GM10248 (cell line): ENCODE data around the gene TRPC4AP.
"Not testable (repeated sequence)": the region's sequence is repeated elsewhere in the genome, so short reads cannot be mapped to it uniquely, and the experiment has no call there.

Experiments
- CTCF ChIA-PET: fragments of 300-600 bp; sonication (Branson Sonifier 250); formaldehyde crosslinking; extraction: SDS; loops from one replicate; lab custom pipeline; 2021; ENCODE audit warnings: antibody characterized with exemption; lab: Yijun Ruan, JAX
- POLR2A ChIA-PET: fragments of 350-650 bp; sonication (Branson Sonifier 250); formaldehyde crosslinking; extraction: SDS; loops from one replicate; lab custom pipeline; 2020; ENCODE audit warnings: antibody characterized with exemption; lab: Yijun Ruan, JAX
- DNase-seq: peaks from one replicate; pipeline ENCODE4 v3.0.0; 2012; ENCODE audit errors: extremely low spot score
- TF ChIP-seq, protein P1 (sequence below): IDR thresholded peaks from 2 replicates; pipeline ENCODE4 v1.5.1; 2012; ENCODE audit warnings: mild to moderate bottlenecking, low read depth; ENCODE audit errors: extremely low read depth, missing control alignments, control extremely low read depth

TRPC4AP gene

DNA sequence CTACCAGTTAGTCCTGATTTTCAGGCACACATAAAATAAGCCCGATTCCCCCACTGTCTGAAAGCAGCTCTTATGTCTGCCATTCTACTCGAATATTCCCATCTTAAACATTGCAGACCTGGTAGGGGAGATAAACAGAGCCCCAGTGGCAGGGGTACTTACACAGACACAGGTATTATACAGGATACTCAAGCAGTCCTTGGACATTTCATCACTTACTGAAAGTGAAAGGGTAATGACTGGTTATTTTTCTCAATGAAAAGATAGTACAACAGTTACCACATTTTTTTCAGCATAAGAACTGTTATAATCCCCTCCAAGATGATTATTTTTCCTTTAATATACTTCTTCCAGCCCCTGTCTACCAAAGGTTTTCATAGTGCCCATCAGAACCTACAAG lies 37.8 kb downstream of the TRPC4AP start:
- POLR2A ChIA-PET = no interaction called here
- CTCF ChIA-PET = interaction anchor here (1.0 to 1.4 kb wide), 3 partner anchors 20 to 181 kb away, joined by 3 read pairs; no protein-coding TSS in a partner anchor
- no peak for DNase-seq
- TF ChIP-seq, protein P1, sequence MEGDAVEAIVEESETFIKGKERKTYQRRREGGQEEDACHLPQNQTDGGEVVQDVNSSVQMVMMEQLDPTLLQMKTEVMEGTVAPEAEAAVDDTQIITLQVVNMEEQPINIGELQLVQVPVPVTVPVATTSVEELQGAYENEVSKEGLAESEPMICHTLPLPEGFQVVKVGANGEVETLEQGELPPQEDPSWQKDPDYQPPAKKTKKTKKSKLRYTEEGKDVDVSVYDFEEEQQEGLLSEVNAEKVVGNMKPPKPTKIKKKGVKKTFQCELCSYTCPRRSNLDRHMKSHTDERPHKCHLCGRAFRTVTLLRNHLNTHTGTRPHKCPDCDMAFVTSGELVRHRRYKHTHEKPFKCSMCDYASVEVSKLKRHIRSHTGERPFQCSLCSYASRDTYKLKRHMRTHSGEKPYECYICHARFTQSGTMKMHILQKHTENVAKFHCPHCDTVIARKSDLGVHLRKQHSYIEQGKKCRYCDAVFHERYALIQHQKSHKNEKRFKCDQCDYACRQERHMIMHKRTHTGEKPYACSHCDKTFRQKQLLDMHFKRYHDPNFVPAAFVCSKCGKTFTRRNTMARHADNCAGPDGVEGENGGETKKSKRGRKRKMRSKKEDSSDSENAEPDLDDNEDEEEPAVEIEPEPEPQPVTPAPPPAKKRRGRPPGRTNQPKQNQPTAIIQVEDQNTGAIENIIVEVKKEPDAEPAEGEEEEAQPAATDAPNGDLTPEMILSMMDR = no peak

DNA sequence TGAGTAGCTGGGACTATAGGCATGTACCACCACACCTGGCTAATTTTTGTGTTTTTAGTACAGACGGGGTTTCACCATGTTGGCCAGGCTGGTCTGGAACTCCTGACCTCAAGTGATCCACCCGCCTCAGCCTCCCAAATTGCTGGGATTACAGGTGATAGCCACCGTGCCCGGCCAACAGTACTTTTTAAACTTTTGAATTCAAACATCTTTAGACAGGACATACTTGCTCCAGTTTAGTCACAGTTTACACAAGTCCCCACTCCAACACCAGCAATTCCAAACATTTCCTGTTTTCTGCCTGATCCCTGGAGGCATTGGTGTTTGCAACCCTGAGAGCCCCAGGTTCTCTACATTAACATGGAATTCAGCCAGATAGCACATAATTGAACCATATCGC lies 40.0 kb downstream of the TRPC4AP start:
- CTCF ChIA-PET = interaction anchor here (1.4 kb wide), 1 partner anchor 13 kb away, joined by 3 read pairs; no protein-coding TSS in a partner anchor
- DNase-seq, POLR2A ChIA-PET: not testable (repeated sequence)

DNA sequence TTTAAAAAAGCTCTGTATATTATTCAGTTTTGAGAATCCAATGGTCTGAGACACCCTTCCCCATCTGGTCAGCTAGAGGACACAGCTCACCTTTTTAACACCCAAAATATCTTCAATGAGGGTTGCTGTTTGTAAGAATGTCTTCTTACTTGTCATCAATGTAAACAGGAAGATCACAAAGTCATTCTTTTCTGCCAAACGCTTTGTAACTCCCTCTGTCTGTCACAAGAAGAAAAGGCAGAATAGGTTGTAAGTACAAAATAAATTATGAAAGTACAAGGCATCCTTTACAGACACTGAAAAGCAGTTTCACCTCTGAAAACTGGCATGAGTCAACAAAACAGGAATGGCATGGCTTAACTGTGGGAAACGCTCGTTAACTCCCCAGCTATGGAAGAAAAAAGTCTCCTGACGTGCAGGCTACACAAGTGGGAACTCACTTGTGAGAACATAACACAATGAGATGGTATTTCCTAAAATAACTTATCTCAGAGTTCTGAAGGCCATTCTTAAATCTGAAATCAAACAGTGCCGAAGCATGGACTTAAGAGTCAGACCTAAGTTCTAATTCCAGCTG lies 42.7 kb downstream of the TRPC4AP start:
- ChIA-PET POLR2A (no interaction called here), CTCF (interaction anchor here (0.8 to 2.2 kb wide), 2 partner anchors 8 to 44 kb away, joined by 3 to 6 read pairs; no protein-coding TSS in a partner anchor)
- TF ChIP-seq, protein P1 = no peak
- DNase-seq = no peak

DNA sequence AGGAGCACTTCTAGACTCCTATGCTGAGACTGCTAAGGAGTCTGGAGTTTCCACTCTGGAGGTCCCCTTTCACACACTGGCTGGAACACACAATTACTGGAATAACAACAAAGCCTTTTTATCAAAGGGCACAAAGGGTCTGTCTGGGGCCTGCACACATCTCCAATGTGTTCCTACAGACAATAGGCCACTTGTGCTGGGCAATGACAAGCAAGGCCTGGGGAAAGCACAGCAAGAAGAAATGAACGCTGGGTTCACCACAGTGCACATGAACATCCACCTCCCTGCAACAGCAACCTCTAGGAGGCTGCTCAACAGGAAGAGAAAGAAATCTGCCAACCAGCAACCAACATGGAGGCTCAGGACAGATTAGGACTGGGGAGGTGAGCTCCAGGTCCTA lies 43.9 kb downstream of the TRPC4AP start:
- ChIA-PET POLR2A (no interaction called here), CTCF (interaction anchor here (0.7 kb wide), 1 partner anchor 15 kb away, joined by 3 read pairs; no protein-coding TSS in a partner anchor)
- TF ChIP-seq, protein P1 = no peak
- DNase-seq = no peak

DNA sequence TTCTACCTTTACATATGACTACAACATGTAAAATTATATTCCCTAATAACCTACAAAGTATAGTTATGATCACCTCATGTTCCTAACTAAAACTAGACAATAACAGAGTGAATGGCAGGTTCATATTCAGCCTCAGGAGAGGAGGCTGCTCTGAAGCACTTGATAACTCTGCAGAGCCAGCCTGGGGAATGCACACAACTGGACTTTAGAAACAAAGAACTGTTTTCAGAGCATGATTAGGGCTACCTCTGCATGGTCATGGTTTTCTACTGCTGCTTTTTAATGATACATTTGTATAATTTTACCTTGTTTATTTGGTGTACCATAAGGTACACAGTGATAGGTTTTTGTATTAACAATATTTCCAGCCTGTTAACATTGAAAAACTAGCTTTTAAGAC lies 50.3 kb downstream of the TRPC4AP start:
- DNase-seq = no peak
- ChIA-PET POLR2A (interaction anchor here (0.6 kb wide), 1 partner anchor 47 kb away, joined by 5 read pairs; no protein-coding TSS in a partner anchor), CTCF (interaction anchor here (1.3 to 2.5 kb wide), 2 partner anchors 8 to 9 kb away, joined by 6 to 10 read pairs; no protein-coding TSS in a partner anchor)
- TF ChIP-seq, protein P1 = no peak

DNA sequence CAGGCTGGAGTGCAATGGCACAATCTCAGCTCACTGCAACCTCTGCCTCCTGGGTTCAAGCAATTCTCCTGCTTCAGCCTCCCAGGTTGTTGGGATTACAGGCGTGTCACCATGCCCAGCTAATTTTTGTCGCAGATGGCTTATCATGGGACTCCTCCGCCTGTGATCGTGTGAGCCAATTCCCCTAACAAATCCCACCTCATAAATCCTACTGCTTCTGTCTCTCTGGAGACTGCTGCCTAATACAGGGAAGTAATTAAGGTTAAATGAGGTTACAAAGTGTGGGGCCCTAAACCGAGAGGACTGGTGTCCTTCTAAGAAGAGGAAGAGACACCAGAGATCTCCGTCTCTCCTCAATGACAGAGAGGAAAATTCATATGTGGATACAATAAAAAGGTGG lies 52.0 kb downstream of the TRPC4AP start:
- ChIA-PET CTCF (interaction anchor here (1.1 kb wide), 1 partner anchor 54 kb away, joined by 3 read pairs; no protein-coding TSS in a partner anchor), POLR2A (no interaction called here)
- DNase-seq = no peak
- TF ChIP-seq, protein P1 = no peak

DNA sequence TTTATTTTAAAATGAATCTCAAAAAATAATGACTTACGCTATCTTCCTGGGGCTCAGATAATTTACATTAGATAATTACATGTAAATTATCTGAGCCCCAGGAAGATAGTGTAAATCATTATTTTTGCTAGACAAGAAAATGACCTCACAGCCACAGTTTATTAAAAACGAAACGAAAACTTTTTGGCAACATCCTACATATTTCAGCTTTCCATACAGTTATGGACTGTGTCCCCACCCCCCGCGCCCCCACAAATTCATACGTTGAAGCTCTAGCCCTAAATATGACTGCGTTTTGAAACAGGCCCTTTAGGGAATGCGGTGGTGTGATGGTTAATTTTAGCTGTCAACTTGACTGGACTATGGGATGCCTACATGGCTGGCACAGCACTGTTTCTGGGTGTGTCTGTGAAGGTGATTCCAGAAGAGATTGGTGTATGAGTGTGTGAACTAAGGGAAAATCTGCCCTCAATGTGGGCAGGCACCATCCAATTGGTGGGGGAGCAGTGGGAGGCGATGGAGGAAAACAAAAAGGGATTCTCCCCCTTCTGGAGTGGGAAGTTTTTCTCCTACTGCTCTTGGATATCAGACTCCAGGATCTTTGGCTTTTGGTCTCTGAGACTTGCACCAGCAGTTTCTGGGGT lies 52.6 kb downstream of the TRPC4AP start:
- ChIA-PET POLR2A (no interaction called here), CTCF (interaction anchor here (0.7 to 1.1 kb wide), 2 partner anchors 12 to 55 kb away, joined by 3 read pairs; no protein-coding TSS in a partner anchor)
- no peak for DNase-seq
- TF ChIP-seq, protein P1 = no peak
